NCI-H82 treated with DMSO at 0.1 percent for 48 hours (cell line): Measurements from ENCODE around the gene ACTN2.

Experiments
- DNase-seq: peaks from one replicate; lab custom pipeline; 2025; ENCODE audit not compliant: unreplicated experiment; lab: John Stamatoyannopoulos, UW

ACTN2 gene

GRCh38 chr1:236689713-236690569 lies 3.6 kb downstream of the ACTN2 start:
- no peak for DNase-seq

- no peak for DNase-seq
Measured at GRCh38 chr1:236691348-236691747, 5.0 kb downstream of the ACTN2 start.

- DNase-seq: peak; percentile 97
Measured at GRCh38 chr1:236692128-236692527, 5.8 kb downstream of the ACTN2 start.

GRCh38 chr1:236692742-236693141 lies 6.4 kb downstream of the ACTN2 start:
- DNase-seq: no peak

GRCh38 chr1:236699366-236699765 lies 13.1 kb downstream of the ACTN2 start:
- DNase-seq: no peak

- DNase-seq: no peak
Measured at GRCh38 chr1:236700903-236701302, 14.6 kb downstream of the ACTN2 start.

GRCh38 chr1:236701782-236702181 lies 15.5 kb downstream of the ACTN2 start:
- no peak for DNase-seq

- DNase-seq: no peak
Measured at GRCh38 chr1:236702791-236703394, 16.6 kb downstream of the ACTN2 start.

GRCh38 chr1:236705771-236706170 lies 19.5 kb downstream of the ACTN2 start:
- no peak for DNase-seq

GRCh38 chr1:236706183-236706582 lies 19.9 kb downstream of the ACTN2 start:
- DNase-seq: no peak

GRCh38 chr1:236710328-236710892 lies 24.1 kb downstream of the ACTN2 start:
- DNase-seq: no peak

GRCh38 chr1:236716160-236716559 lies 29.9 kb downstream of the ACTN2 start:
- DNase-seq: no peak

- no peak for DNase-seq
Measured at GRCh38 chr1:236717811-236718210, 31.5 kb downstream of the ACTN2 start.

GRCh38 chr1:236718328-236718727 lies 32.0 kb downstream of the ACTN2 start:
- DNase-seq: no peak

- no peak for DNase-seq
Measured at GRCh38 chr1:236720206-236720605, 33.9 kb downstream of the ACTN2 start.

- DNase-seq: no peak
Measured at GRCh38 chr1:236720611-236721010, 34.3 kb downstream of the ACTN2 start.

GRCh38 chr1:236724049-236724448 lies 37.8 kb downstream of the ACTN2 start:
- DNase-seq: no peak

GRCh38 chr1:236724506-236724905 lies 38.2 kb downstream of the ACTN2 start:
- DNase-seq: no peak

- no peak for DNase-seq
Measured at GRCh38 chr1:236725668-236726067, 39.4 kb downstream of the ACTN2 start.

- no peak for DNase-seq
Measured at GRCh38 chr1:236727521-236727920, 41.2 kb downstream of the ACTN2 start.

- no peak for DNase-seq
Measured at GRCh38 chr1:236728752-236729151, 42.5 kb downstream of the ACTN2 start.

- DNase-seq: no peak
Measured at GRCh38 chr1:236733653-236734052, 47.4 kb downstream of the ACTN2 start.
